Thyroid gland (tissue), 4 donors: ENCODE data around the gene FAM78B.

ENCODE experiments used
- POLR2A ChIP-seq, 2 donors: fragments of 450-650 bp; IDR thresholded peaks; one replicate each; pipeline ENCODE4 v1.6.1; 2017; ENCODE audit warnings: antibody characterized with exemption in 2 of 2, mild to moderate bottlenecking in 2 of 2, moderate library complexity in 1 of 2
- TF ChIP-seq, protein P1 (sequence below), 6 experiments: fragments of 200-600 bp in 3 of 6; fragments of 450-650 bp in 3 of 6; sonication (generic) in 3 of 6; IDR thresholded peaks; one replicate each; pipeline ENCODE4 v1.5.1; 2016 to 2019; ENCODE audit warnings: antibody characterized with exemption in 6 of 6, mild to moderate bottlenecking in 2 of 6, inconsistent platforms in 1 of 6, moderate library complexity in 1 of 6

DNA sequence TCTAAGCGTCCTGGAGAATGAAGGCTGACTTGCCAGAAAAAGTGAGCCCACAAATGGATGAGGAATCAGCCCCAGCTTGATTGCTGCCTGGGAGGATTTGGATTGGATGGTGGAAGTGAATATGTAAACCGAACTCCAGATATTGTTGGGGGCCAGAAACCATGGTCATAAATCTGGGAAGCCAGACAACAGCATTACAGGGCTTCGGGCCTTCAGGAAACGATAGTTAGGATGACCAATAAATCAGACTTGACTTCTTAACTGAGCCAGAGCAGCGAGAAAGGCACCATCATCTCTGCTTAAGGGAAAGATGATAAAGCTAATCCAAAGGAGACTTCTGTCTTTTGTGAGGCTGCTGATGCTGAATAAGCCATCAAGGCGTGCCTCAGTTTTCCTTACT, 26.6 kb downstream of the FAM78B start:
- TF ChIP-seq, protein P1, sequence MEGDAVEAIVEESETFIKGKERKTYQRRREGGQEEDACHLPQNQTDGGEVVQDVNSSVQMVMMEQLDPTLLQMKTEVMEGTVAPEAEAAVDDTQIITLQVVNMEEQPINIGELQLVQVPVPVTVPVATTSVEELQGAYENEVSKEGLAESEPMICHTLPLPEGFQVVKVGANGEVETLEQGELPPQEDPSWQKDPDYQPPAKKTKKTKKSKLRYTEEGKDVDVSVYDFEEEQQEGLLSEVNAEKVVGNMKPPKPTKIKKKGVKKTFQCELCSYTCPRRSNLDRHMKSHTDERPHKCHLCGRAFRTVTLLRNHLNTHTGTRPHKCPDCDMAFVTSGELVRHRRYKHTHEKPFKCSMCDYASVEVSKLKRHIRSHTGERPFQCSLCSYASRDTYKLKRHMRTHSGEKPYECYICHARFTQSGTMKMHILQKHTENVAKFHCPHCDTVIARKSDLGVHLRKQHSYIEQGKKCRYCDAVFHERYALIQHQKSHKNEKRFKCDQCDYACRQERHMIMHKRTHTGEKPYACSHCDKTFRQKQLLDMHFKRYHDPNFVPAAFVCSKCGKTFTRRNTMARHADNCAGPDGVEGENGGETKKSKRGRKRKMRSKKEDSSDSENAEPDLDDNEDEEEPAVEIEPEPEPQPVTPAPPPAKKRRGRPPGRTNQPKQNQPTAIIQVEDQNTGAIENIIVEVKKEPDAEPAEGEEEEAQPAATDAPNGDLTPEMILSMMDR (IDR thresholded peaks at IDR 0.05) = no peak
- no peak for TF ChIP-seq POLR2A (IDR thresholded peaks at IDR 0.05)
